HG02885 (cell line): ENCODE measurements around the gene TBC1D20.
"Not testable (repeated sequence)": the region's sequence is repeated elsewhere in the genome, so short reads cannot be mapped to it uniquely, and the experiment has no call there.

Source experiments
- ATAC-seq: cut with Tn5 transposase; IDR thresholded peaks from one replicate; pipeline ENCODE4 v1.9.1; 2021; ENCODE audit warnings: mild to moderate bottlenecking; ENCODE audit not compliant: unreplicated experiment, poor library complexity

TBC1D20 gene

GRCh38 chr20:476561-477249, 14.4 kb upstream of the TBC1D20 start:
- ATAC-seq = not testable (repeated sequence)

- ATAC-seq = no peak
Observed at GRCh38 chr20:475463-476357, 13.4 kb upstream of the TBC1D20 start.

GRCh38 chr20:474581-474980, 12.2 kb upstream of the TBC1D20 start:
- no peak for ATAC-seq

- no peak for ATAC-seq
Observed at GRCh38 chr20:472889-473292, 10.6 kb upstream of the TBC1D20 start.

- ATAC-seq = no peak
Observed at GRCh38 chr20:472137-472846, 10.0 kb upstream of the TBC1D20 start.

GRCh38 chr20:469746-470490, 7.6 kb upstream of the TBC1D20 start:
- no peak for ATAC-seq

GRCh38 chr20:467755-468154, 5.4 kb upstream of the TBC1D20 start:
- ATAC-seq = no peak

GRCh38 chr20:461254-462198, 807 bp downstream of the TBC1D20 start:
- ATAC-seq = peak; percentile 36

GRCh38 chr20:460707-461106, 1.6 kb downstream of the TBC1D20 start:
- ATAC-seq = no peak

- ATAC-seq = no peak
Observed at GRCh38 chr20:460180-460579, 2.2 kb downstream of the TBC1D20 start.

GRCh38 chr20:458776-459175, 3.6 kb downstream of the TBC1D20 start:
- no peak for ATAC-seq

- no peak for ATAC-seq
Observed at GRCh38 chr20:454951-455350, 7.4 kb downstream of the TBC1D20 start.

GRCh38 chr20:452021-452420, 10.3 kb downstream of the TBC1D20 start:
- not testable (repeated sequence) for ATAC-seq

- no peak for ATAC-seq
Observed at GRCh38 chr20:445514-446336, 16.6 kb downstream of the TBC1D20 start.

- no peak for ATAC-seq
Observed at GRCh38 chr20:444862-445426, 17.4 kb downstream of the TBC1D20 start.

GRCh38 chr20:444117-444516, 18.2 kb downstream of the TBC1D20 start:
- no peak for ATAC-seq

- ATAC-seq = no peak
Observed at GRCh38 chr20:443223-443775, 19.0 kb downstream of the TBC1D20 start.

GRCh38 chr20:440636-441035, 21.7 kb downstream of the TBC1D20 start:
- ATAC-seq = no peak
